ENCODE measurements around the gene DAAM2. TPM values are rescaled to one million over a fixed set of nuclear protein-coding genes. Genes with fewer than 3 reads are reported as not detected.

DAAM2 gene
- total RNA-seq, 6 experiments from 2014 or later, result 2.2 to 9.0 (median 8.0) TPM

DNA sequence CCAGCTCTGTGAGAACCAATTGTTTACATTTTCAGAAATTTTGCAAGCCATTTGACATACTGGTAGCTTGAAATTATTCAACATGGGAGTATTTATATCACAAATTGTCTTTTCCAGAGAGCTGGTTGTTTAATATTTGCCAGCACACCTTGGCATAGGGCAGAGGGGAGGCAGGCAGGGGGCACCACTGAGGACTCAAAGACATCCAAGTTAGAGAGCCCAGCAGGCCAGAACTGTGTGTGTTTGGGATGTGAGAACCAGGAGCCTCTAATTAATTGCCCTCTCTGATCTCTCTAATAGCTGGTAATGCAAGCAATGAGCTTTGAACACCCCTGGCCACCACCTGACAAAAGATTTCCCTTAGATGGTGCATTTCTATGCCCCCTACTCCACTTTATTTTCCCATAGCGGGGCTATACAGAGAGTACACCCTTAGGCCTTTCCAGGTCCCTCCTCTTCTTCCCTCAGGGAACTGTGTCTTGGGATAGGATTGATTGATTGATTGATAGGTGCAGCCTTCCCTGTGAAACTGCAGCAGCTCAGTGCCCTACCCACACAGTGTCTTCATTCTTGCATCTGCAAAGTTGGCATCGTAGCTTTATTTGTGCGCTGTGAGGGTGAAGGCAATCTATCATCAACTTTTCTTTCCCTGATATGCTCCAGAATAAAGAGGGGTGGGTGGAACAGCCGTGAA, 112.9 kb downstream of the DAAM2 start:
- Mint-ChIP-seq H3K27me3 (ENCODE audit: insufficient read depth) (peaks cover 4% of the 10 kb centered on the region), H3K9me3 (no peaks in the 10 kb centered on the region), H3K27ac (no peak overlapping the region), H3K4me1 (ENCODE audit: low read depth) (no peaks in the 10 kb centered on the region), H3K36me3 (ENCODE audit: low read depth) (no peaks in the 10 kb centered on the region), H3K4me3 (no peak overlapping the region)
- DNase-seq, result no peak
- TF ChIP-seq, protein P1, sequence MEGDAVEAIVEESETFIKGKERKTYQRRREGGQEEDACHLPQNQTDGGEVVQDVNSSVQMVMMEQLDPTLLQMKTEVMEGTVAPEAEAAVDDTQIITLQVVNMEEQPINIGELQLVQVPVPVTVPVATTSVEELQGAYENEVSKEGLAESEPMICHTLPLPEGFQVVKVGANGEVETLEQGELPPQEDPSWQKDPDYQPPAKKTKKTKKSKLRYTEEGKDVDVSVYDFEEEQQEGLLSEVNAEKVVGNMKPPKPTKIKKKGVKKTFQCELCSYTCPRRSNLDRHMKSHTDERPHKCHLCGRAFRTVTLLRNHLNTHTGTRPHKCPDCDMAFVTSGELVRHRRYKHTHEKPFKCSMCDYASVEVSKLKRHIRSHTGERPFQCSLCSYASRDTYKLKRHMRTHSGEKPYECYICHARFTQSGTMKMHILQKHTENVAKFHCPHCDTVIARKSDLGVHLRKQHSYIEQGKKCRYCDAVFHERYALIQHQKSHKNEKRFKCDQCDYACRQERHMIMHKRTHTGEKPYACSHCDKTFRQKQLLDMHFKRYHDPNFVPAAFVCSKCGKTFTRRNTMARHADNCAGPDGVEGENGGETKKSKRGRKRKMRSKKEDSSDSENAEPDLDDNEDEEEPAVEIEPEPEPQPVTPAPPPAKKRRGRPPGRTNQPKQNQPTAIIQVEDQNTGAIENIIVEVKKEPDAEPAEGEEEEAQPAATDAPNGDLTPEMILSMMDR (IDR thresholded peaks at IDR 0.05), result no peak

GRCh38 chr6:39905640-39905975, 113.4 kb downstream of the DAAM2 start:
- no peak overlapping the region for H3K4me3 Mint-ChIP-seq
- H3K4me1 Mint-ChIP-seq (ENCODE audit: low read depth), result no peaks in the 10 kb centered on the region
- no peak for DNase-seq
- H3K36me3 Mint-ChIP-seq (ENCODE audit: low read depth), result no peaks in the 10 kb centered on the region
- peaks cover 4% of the 10 kb centered on the region for H3K27me3 Mint-ChIP-seq (ENCODE audit: insufficient read depth)
- no peak overlapping the region for H3K27ac Mint-ChIP-seq
- TF ChIP-seq, protein P1 (IDR thresholded peaks at IDR 0.05), result no peak
- H3K9me3 Mint-ChIP-seq, result no peaks in the 10 kb centered on the region

GRCh38 chr6:39906318-39906761, 114.2 kb downstream of the DAAM2 start:
- Mint-ChIP-seq H3K36me3 (ENCODE audit: low read depth) (no peaks in the 10 kb centered on the region), H3K4me3 (no peak overlapping the region), H3K4me1 (ENCODE audit: low read depth) (no peaks in the 10 kb centered on the region), H3K27me3 (ENCODE audit: insufficient read depth) (peaks cover 3% of the 10 kb centered on the region), H3K9me3 (no peaks in the 10 kb centered on the region), H3K27ac (no peak overlapping the region)
- no peak for DNase-seq
- TF ChIP-seq, protein P1 (IDR thresholded peaks at IDR 0.05), result no peak

DNA sequence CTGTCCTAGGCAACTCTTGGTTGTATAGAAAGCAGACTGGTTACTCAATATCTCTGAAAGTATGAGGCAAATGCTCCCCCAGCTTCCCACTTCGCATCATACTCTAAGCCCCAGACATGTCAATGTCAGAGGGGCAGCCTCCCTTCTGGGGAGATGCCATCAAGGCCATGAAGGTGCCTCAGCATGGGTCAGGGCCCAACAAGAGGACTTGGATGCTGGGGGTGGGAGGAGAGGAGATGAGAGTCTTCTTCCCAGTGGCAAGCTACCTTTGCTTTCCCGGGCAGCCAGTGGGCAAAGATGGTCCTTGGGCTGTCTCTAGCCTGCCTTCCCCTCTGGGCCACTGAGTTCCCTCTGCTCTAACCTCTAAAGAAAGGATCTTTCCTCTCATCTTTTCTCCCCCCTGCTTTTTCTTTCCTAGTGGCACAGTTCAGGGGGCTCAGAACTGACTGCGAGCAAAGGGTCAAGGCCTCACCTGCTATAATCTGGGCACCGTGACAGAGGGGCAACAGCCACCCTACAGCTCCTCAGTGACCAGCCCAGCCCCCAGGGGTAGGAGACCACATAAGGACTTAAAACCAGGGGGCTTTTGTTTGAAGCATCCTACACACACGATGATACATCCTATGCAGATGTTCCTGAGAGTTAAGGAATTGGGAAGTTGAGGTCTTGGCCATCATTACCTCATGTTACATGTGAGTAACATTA, 115.8 kb downstream of the DAAM2 start:
- TF ChIP-seq, protein P1 (IDR thresholded peaks at IDR 0.05), result no peak
- Mint-ChIP-seq H3K4me1 (ENCODE audit: low read depth) (no peaks in the 10 kb centered on the region), H3K9me3 (no peaks in the 10 kb centered on the region), H3K36me3 (ENCODE audit: low read depth) (no peaks in the 10 kb centered on the region), H3K27ac (no peak overlapping the region), H3K4me3 (no peak overlapping the region), H3K27me3 (ENCODE audit: insufficient read depth) (peaks cover 5% of the 10 kb centered on the region)
- DNase-seq, result no peak

GRCh38 chr6:39908838-39909583, 116.8 kb downstream of the DAAM2 start:
- H3K36me3 Mint-ChIP-seq (ENCODE audit: low read depth), result no peaks in the 10 kb centered on the region
- no peaks in the 10 kb centered on the region for H3K4me1 Mint-ChIP-seq (ENCODE audit: low read depth)
- peaks cover 5% of the 10 kb centered on the region for H3K27me3 Mint-ChIP-seq (ENCODE audit: insufficient read depth)
- H3K4me3 Mint-ChIP-seq, result no peak overlapping the region
- no peaks in the 10 kb centered on the region for H3K9me3 Mint-ChIP-seq
- DNase-seq, result no peak
- TF ChIP-seq, protein P1 (IDR thresholded peaks at IDR 0.05), result no peak
- H3K27ac Mint-ChIP-seq, result no peak overlapping the region
